ENCODE measurements around the gene ZMYND15. TPM values are rescaled to one million over a fixed set of nuclear protein-coding genes. Genes with fewer than 3 reads are reported as not detected.

The ZMYND15 gene
- total RNA-seq, 1 donor from 2014 or later = under 0.01 TPM

GRCh38 chr17:4751932-4752331 is 12.3 kb downstream of the ZMYND15 start:
- no peak overlapping the region for H3K4me3 ChIP-seq (ENCODE audit: low read depth, low read length)
- FAIRE-seq (no peak), DNase-seq (ENCODE audit: low read depth) (no peak)
- TF ChIP-seq CTCF (IDR thresholded peaks at IDR 0.05; ENCODE audit: insufficient read depth, low read length, severe bottlenecking) = no peak
- no peaks in the 10 kb centered on the region for H3K36me3 ChIP-seq (ENCODE audit: control insufficient read depth, insufficient read depth, low read length)
- peaks cover 4% of the 10 kb centered on the region for H3K27me3 ChIP-seq (ENCODE audit: control insufficient read depth, insufficient read depth, low read length)

- TF ChIP-seq CTCF (IDR thresholded peaks at IDR 0.05; ENCODE audit: insufficient read depth, low read length, severe bottlenecking) = no peak
- no peak for FAIRE-seq
- H3K27me3 ChIP-seq (ENCODE audit: control insufficient read depth, insufficient read depth, low read length) = peaks cover 4% of the 10 kb centered on the region
Observed at GRCh38 chr17:4753392-4753791, 13.8 kb downstream of the ZMYND15 start.

GRCh38 chr17:4759776-4760236 is 20.2 kb downstream of the ZMYND15 start:
- DNase-seq (ENCODE audit: low read depth) (no peak), FAIRE-seq (no peak)
- Histone ChIP-seq H3K27me3 (ENCODE audit: control insufficient read depth, insufficient read depth, low read length) (peaks cover 2% of the 10 kb centered on the region), H3K36me3 (ENCODE audit: control insufficient read depth, insufficient read depth, low read length) (no peaks in the 10 kb centered on the region), H3K4me3 (ENCODE audit: low read depth, low read length) (no peak overlapping the region)
- TF ChIP-seq CTCF (IDR thresholded peaks at IDR 0.05; ENCODE audit: insufficient read depth, low read length, severe bottlenecking) = no peak

More at GRCh38 chr17:4753392-4753791, 13.8 kb downstream of the ZMYND15 start:
- H3K4me3 ChIP-seq (ENCODE audit: low read depth, low read length) = no peak overlapping the region
- no peak for DNase-seq (ENCODE audit: low read depth)
- no peaks in the 10 kb centered on the region for H3K36me3 ChIP-seq (ENCODE audit: control insufficient read depth, insufficient read depth, low read length)

GRCh38 chr17:4764595-4764994 is 25.0 kb downstream of the ZMYND15 start:
- DNase-seq (ENCODE audit: low read depth) (no peak), FAIRE-seq (no peak)
- Histone ChIP-seq H3K36me3 (ENCODE audit: control insufficient read depth, insufficient read depth, low read length) (no peaks in the 10 kb centered on the region), H3K27me3 (ENCODE audit: control insufficient read depth, insufficient read depth, low read length) (no peaks in the 10 kb centered on the region), H3K4me3 (ENCODE audit: low read depth, low read length) (no peak overlapping the region)
- no peak for TF ChIP-seq CTCF (IDR thresholded peaks at IDR 0.05; ENCODE audit: insufficient read depth, low read length, severe bottlenecking)

GRCh38 chr17:4766201-4766600 is 26.6 kb downstream of the ZMYND15 start:
- FAIRE-seq = no peak
- no peak for DNase-seq (ENCODE audit: low read depth)
- Histone ChIP-seq H3K36me3 (ENCODE audit: control insufficient read depth, insufficient read depth, low read length) (no peaks in the 10 kb centered on the region), H3K27me3 (ENCODE audit: control insufficient read depth, insufficient read depth, low read length) (no peaks in the 10 kb centered on the region), H3K4me3 (ENCODE audit: low read depth, low read length) (no peak overlapping the region)
- TF ChIP-seq CTCF (IDR thresholded peaks at IDR 0.05; ENCODE audit: insufficient read depth, low read length, severe bottlenecking) = no peak

- TF ChIP-seq CTCF (IDR thresholded peaks at IDR 0.05; ENCODE audit: insufficient read depth, low read length, severe bottlenecking) = no peak
- no peaks in the 10 kb centered on the region for H3K27me3 ChIP-seq (ENCODE audit: control insufficient read depth, insufficient read depth, low read length)
- no peak overlapping the region for H3K4me3 ChIP-seq (ENCODE audit: low read depth, low read length)
- DNase-seq (ENCODE audit: low read depth) (no peak), FAIRE-seq (no peak)
- no peaks in the 10 kb centered on the region for H3K36me3 ChIP-seq (ENCODE audit: control insufficient read depth, insufficient read depth, low read length)
Observed at GRCh38 chr17:4766723-4767122, 27.1 kb downstream of the ZMYND15 start.

All from bronchial epithelial cell (primary cell).